GM19025 (cell line): ENCODE data around the gene DHX9.
"Not testable (repeated sequence)": the region's sequence is repeated elsewhere in the genome, so short reads cannot be mapped to it uniquely, and the experiment has no call there.

Experiments used
- ATAC-seq: cut with Tn5 transposase; IDR thresholded peaks from one replicate; pipeline ENCODE4 v1.9.1; 2021; ENCODE audit warnings: mild to moderate bottlenecking, low read depth, moderate library complexity; ENCODE audit not compliant: unreplicated experiment

The DHX9 gene

DNA sequence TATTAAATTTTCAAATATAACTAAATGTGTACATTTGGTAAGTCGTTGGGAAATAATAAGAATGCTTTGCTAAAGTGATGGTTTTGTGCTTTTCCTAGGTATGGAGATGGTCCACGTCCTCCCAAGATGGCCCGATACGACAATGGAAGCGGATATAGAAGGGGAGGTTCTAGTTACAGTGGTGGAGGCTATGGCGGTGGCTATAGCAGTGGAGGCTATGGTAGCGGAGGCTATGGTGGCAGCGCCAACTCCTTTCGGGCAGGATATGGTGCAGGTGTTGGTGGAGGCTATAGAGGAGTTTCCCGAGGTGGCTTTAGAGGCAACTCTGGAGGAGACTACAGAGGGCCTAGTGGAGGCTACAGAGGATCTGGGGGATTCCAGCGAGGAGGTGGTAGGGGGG, 47.8 kb downstream of the DHX9 start:
- no peak for ATAC-seq

- ATAC-seq: no peak
These were observed 49.8 kb downstream of the DHX9 start for GRCh38 chr1:182888736-182889531.

DNA sequence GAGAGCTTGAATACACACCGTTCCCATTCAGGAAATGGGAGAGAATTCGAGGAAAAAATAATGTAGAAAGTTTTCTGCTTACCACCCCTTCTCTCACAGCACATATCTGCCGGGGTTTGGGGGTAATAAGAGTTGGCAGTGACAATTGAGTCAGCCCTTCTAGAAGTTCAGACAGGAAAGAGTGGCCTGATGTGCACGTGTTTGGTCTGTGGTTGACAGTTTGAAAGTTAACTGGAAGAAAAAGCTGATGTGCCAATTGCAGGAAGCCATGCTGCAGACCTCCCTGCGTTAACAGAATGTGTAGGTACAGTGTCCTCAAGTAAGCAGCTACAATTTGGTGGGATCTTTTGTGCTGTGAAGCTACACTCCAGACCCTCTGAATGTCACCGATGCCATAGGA, 50.9 kb downstream of the DHX9 start:
- no peak for ATAC-seq

DNA sequence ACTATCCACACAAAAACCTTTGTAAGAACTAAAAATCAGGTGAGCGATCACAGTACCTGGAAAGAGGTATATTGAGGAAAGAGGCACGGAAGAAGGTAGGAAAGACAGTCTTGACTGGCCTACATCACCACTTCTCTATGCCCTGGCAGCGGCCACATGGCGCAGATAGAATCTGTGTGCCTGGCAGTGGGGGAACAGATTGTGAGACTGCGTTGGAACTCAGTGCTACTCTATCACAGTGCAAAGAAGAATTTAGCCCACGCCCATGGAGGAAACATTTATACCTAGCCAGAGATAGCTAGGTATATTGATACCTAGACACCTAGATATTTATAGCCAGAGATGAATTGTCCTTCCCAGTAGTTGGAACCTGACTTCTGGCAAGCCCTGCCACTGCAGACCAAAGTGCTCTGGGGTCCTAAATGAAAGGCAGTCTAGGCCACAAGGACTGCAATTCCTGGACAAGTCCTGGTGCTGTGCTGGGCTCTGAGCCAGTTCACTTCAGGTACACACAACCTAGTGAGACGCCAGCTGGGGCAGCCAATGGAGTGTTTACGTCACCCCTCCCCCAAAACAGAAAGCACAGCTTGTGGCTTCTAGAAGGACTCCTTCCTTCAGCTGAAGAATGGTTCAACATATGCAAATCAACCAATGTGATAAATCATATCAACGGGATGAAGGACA, 51.9 kb downstream of the DHX9 start:
- ATAC-seq: no peak

DNA sequence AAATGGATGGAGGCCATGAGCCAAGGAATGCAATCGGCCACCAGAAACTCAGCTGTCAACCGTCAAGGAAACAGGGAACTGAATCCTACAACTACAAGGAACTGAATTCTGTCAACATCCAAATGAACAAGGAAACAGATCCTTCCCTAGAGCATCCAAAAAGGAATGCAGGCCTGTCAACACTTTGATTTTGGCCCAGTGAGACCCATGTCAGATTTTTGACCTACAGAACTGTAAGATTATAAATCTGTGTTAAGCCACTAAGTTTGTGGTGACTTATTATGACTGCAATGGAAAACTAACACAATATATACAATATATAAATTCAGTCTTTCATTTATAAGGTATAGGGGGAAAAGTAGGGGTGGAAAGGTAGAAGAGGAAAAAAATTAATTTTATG, 58.5 kb downstream of the DHX9 start:
- no peak for ATAC-seq

GRCh38 chr1:182901946-182902345, 62.8 kb downstream of the DHX9 start:
- not testable (repeated sequence) for ATAC-seq

- ATAC-seq: no peak
These were observed 66.2 kb downstream of the DHX9 start for GRCh38 chr1:182905321-182905720.

GRCh38 chr1:182909578-182909977, 70.4 kb downstream of the DHX9 start:
- no peak for ATAC-seq

DNA sequence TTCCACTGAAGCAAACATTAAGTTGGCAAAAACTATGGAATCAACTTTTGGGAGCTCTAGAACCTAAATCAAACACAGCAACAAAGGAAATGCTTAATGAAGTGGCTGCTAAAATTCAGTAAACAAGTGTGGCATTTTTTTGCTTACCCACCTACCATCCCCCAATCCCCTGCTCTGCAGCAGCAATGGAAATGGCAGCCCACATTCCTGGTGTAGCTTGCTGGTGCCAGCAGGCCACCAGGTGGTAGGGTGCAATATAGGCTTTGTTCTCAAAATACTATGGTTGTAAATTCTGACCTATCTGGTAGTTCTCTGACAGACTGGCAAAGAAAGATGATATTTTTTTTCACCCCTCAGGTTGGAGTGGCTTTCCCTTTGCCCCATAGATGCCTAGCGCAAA, 71.0 kb downstream of the DHX9 start:
- ATAC-seq: no peak

DNA sequence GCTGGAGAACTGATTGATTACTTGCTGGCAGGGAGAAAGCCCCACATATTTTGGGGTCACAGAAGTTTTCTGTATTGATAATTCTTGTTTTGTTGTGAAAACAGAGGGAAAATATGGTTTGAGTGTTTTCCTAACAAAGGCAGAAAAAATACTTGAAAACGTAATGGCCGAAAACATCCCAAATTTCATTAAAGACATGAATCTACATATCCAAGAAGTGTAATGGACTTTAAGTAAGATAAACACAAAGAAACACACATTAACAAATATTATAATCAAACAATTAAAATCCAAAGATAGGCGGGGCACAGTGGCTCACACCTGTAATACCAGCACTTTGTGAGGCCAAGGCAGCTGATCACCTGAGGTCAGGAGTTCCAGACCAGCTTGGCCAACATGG, 74.3 kb downstream of the DHX9 start:
- ATAC-seq: no peak

DNA sequence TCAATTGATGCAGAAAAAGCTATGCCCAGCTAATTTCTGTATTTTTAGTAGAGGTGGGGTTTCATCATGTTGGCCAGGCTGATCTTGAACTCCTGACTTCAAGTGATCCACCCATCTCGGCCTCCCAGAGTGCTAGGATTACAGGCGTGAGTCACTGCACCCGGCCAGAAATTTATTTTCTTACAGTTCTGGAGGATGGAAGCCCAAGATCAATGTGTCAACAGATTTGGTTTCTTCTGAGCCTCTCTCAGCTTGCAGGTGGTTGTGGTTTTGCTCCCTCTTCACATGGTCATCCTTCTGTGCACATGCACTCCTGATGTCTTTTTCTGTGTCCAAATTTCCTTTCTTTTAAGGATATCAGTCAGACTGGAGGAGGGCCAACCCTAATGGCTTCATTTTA, 78.2 kb downstream of the DHX9 start:
- ATAC-seq: no peak

GRCh38 chr1:182925661-182926060, 86.5 kb downstream of the DHX9 start:
- no peak for ATAC-seq

GRCh38 chr1:182927693-182928433, 88.7 kb downstream of the DHX9 start:
- ATAC-seq: no peak

DNA sequence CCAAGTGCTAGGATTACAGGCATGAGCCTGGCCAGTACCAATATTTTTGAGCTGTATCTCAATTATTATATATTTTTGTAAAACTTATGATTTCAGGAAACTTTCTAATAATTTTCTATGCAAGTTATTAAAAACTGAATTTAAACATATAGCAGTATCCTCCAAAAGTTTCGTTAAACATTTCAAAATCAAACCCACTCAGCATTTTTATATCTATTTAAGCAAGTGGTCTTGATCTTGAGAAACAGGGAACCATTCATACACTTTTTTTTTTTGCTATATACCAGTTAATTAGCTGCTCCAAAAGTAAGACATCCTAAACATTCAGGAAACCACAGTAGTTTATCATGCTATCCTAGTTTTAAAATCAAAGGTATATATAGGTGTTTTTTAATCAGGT, 91.8 kb downstream of the DHX9 start:
- no peak for ATAC-seq

- ATAC-seq: no peak
These were observed 96.6 kb downstream of the DHX9 start for GRCh38 chr1:182935716-182936115.
